NOMO-1 treated with dmso at 0.1 percent for 144 hours (cell line): ENCODE results near the gene SAMD4A.
"Not testable (repeated sequence)": the region's sequence is repeated elsewhere in the genome, so short reads cannot be mapped to it uniquely, and the experiment has no call there.

ENCODE experiments used
- DNase-seq: peaks from one replicate; lab custom pipeline; 2025; ENCODE audit not compliant: unreplicated experiment; lab: John Stamatoyannopoulos, UW

SAMD4A gene

DNA sequence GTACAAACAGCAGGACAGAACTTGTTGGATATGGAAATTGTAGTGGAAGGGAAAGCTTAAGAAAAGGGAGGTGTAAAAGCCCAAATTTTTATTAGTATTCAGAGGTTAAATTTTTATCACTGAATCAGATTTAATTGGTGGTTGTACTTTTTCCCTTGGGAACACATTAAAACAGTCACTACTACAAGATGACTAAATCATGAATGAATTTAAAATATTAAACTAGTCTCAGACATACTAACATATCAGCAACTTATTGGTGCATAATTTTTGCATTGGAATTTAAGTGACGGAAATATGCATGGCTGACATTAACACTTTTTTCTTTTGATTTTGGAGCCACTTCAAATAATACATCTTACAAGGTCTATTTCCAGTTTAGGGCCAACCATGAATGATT, 27.6 kb downstream of the SAMD4A start:
- no peak for DNase-seq

DNA sequence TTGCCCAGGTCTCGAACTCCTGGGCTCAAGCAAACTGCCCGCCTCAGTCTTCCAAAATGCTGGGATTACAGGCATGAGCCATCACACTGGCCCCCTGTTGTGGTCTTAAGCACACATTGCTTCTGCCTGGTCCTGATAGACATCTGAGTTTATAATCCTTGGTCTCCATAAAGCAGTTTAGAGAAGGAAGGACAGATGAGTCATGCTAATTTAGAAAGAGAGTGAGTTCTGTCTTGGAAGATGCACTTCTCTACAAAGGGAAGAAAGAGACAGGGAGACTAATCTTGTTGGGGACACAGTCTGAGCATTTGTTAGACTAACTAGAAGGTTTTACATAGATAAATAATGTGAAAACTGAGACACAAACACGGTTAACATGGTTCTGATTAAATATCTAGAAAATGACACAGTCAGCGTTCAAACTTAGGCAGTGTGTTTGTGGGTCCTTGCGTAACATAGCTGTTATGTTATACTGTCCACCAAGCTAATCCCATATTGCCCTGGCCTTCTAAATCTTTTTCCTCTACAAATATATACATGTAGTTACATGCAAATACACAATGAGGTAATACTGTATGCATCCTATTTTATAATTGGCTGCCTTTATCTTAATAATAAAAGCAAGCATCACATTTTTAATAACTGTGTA, 31.0 kb downstream of the SAMD4A start:
- peak; percentile 15 for DNase-seq

DNA sequence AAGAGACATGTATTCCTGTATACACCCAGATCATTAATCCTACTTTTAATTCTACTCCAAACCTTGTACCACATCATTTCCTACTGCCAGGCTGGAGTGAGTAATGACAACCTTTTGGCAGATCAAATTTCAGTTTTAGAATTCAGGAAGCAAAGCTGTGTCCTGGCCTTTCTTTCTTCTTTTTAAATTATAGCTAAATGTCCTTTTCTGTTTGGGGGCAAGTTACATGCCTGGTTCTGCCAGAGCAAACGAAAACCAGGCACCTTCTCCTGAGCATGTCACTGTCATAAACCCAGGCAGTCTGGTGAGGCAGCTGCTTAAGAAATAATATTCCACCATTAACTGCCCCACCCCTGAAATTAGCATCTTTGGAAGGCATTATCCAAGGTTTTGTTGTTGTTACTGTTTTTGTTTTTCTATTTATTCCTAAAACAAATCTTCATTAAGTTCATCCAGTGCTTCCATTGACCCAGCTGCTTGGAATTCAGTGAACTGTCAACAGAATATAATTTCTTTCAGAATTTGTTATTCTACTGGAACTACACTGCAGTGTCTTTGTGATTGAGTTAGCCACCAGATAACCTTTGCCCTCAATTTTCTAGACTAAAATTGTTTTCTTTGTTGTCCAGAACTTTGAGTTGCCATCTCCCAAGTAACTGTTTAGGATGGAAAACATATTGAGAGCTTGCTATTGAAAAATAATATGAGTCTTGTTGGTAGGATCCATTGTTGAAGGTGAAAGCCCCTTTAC, 33.2 kb downstream of the SAMD4A start:
- DNase-seq: no peak

DNA sequence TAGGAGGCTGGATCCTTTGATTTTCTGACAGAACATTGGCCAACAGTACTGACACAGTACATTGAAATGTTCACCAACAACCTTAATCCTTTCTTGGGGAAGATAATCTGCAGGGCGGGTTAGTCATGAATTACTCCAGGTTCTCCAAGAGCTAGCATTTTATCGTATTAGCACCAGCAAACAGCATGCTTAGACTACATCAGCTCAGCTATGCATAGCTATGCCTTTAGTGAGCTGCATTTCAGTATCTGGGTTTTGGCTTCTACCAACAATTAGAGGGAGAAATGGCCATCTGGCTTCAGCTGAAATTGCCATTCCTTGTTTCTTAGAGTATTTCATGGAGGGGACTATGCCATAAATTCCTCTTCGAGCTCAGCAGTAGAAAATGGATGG, 33.8 kb downstream of the SAMD4A start:
- no peak for DNase-seq

DNA sequence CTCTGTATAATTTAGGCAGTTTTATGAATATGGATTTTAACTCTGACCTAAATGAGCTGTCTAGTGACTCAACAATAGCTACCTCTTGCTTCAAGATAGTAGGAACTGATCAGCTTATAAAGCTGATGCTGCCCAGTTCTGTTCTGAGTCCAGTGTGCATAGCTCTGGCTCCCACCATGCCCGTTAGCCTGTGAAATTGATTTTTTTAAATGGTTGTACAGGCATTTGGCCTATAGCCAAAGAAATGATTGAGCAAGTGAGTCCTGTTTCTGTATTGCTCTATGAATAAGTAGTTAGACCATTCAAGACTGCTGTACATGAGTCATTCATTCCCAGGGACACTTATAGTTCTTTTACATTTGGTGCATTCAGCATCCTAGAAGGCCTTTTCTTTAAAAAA, 36.4 kb downstream of the SAMD4A start:
- DNase-seq: no peak

DNA sequence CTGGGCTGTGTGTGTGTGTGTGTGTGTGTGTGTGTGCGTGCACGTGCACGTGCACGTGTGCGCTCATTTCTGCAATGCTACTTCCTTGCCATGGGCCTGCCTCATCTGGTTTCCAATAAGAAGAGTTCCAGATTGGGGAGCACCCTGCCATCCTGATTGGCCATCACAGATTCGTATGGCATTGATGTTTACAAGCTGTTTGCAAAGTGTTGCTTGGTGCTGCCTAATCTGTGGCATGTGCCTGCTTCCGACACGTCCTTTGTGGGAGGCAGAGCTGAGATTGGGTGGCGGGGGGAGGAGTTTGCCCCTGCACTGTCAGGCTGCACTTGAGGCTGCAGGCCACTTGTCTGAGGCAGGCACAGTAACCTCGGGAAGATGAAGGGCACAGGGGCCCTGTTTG, 39.2 kb downstream of the SAMD4A start:
- no peak for DNase-seq

DNA sequence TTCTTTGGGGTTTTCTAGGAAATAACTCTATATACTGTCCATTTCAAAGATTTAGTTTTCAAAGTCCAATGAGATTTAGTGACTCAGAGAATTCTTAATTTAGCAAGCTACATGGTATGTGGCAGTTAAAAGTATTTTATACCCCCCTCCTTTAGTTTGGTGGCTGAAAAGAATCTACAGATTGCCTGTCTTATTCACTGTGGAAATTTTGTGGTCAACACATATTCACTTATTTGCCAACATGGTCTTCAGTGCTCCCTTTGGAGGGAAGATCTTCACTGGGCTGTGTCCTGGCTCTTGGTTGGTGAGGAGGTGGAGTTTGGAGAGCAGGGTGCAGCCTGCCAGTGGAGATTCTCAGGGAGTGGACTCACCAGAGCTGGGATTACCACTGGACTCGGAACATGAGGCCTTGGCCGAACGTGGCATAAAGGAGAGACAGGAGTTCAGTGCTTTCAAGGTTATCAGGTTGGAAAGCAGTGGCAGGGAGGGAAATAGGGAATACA, 39.8 kb downstream of the SAMD4A start:
- DNase-seq: no peak

DNA sequence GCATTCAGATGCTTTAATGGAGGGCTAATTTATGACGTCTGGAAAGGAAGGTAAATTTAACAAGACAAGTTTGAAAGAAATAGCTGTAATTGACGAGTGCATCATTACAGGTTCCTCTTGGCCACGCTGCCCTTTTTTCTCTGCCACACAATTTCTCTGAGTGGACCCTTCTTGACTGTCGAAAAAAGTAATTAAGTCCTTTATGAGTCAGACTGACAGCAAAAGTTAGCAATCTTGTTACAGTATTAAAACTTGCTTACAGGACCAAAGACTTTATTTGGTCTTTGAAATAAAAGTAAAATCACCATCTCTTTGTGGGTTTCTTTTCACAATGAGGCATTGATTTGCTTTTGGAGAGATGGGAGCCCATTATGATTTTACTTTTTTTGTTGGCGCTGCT, 42.6 kb downstream of the SAMD4A start:
- no peak for DNase-seq

DNA sequence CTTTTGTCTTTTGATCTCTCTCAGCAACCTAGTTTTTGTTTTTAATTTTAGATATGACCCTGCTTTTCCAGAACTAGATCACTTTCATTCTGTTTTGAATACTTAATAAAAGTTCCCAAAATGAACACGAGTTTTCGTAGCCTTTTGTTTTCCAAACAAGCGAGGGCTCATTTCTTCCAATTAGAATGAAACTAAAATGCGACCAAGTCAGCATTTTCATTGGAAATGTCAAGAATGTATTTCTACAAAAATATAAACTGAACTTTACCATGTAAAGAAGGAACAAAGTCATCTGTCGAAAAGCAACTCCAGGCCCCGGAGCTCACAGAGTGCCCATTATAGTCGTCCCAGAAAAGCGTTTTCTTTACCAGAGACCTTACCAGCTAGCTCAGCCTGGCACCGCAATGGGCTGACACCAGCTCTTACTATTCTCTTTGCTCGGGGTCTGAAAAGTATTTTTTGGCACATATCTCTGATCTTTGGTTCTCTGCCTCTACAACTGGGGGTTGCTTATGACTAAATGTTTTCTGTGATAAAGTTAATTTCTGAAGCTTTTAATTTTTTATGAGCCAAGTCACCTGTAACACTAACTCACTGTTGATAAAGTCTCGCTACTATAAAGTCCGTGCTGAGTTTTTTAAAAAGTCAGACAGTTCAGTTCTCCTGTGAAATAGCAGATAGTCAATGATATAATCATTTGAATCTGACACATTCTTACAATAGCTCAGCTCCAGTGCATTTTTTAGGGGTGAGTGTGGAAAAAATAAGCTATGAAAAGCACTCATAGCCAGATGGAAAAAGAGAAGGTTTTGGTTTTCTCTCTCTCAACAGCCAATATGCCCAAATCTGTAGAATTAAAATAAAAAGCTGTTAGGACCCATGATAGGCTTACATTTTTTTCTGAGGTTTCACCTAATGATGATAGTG, 43.4 kb downstream of the SAMD4A start:
- no peak for DNase-seq

DNA sequence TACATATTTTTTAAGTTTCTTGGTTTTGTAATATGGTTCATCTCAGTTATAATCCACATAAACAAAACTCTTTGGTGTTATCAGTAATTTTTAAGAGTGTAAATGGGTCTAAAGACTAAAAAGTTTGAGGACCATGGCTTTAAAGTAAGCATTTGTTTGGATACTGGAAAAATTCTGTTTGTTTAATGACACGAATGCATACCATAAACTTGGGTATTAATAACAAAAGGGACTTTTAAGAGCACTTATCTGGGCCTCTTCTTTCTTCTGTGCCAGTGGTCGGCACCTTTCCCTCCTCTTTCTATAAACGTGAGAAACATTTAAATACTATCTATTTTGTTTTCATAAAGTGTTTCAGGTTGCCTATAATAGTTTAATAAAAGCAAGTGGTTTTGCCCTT, 47.4 kb downstream of the SAMD4A start:
- DNase-seq: no peak

DNA sequence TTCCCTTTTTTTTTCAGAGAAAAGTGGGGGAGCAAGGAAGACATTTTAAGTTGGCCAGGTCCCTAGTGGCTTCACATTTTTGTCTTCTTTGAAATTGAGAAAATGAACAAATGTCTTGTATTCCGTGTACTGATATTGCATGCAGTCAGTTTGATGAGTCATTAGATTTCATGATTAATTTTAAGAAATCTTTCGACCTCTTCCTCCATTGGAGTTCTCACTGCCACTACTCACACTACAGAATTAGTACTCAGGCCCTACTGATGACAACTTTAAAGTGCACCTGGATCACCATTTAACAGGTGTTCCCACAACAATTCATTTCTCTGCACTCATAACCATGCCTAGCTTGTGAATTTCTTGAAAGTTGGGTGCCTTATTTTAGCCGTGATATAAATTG, 50.5 kb downstream of the SAMD4A start:
- DNase-seq: no peak

DNA sequence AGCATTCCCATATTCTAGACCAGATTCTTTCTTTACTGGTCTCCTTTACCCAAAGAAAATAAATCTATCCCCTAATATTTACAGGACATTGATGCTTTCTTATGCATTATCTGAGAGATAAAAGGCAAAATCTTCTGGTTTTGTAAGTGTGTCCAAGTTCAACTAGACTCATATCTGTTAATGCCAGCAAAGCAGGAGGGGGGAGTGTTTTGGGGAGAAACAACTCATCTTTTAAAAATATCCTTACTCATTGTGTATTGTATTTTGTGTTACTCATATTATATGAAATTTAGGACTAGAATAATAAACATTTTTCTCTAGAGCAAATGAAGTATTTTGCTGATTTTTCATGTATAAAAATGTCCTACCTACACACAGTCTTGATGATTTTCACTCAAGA, 54.8 kb downstream of the SAMD4A start:
- no peak for DNase-seq

DNA sequence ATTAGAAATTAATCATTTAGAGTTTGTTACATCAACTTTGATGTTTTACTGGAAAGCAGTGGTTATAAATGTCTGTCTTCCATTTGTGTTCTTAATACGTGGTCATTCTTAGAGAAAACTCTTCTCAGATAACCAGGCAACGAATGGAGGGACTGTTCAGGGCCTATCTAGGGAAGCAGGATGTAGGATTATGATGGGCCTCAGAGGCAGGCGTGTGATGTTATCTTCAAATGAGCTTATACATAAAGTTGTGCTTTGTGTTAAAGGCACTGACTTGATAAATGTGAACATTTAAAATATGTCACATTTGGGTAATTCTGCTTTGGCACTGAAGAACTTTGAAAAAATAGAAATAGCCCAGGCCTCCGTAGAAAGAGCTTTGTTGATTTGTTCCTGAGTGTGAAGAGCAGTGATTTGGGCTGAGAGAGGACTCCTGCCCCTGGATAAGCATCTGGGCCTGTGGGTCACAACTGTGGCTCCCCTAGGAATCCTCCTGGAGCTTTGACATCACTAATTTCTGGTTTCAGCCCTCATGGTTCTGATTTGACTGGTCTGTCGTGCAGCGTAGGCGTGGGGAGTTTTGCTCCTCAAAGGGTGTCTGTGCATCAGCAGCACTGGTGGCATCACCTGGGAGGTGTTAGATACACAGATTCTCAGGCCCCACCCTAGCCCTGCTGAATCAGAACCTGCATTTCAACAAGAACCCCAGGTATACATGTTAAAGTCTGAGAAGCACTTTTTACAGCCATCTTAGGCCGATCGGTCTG, 55.4 kb downstream of the SAMD4A start:
- no peak for DNase-seq

DNA sequence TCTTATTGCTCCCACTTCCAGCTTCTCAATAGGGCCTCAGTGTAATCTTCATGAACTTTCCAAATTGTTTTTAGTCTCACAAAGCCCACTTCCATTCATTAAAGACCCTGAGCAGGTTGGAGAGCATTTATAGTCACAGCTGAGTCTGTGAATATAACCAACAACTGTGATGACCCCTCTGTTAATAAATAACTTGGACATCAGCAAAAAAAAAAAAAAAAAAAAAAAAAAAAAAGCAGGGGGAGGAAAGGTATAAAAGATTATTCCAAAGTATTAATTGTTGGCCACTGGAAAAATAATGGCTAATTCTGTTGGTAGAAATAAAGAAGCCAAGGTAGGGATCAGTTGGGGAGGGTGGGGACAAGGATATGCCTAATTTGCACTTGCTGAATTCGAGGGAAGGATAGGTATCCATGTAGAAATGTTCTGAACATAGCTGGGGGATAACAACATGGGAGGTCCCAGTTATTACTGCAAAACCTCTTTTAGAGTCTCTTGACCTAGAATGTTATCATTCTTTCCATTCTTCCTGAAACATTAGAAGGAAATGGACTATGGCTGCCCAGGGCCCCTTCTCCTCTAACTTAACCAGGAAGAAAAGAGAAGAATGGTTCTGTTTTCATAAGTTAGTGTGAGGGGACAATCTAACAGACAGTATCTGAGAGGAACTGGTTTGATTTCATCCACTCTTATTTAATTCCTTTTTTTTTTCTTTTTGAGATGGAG, 56.5 kb downstream of the SAMD4A start:
- DNase-seq: no peak

DNA sequence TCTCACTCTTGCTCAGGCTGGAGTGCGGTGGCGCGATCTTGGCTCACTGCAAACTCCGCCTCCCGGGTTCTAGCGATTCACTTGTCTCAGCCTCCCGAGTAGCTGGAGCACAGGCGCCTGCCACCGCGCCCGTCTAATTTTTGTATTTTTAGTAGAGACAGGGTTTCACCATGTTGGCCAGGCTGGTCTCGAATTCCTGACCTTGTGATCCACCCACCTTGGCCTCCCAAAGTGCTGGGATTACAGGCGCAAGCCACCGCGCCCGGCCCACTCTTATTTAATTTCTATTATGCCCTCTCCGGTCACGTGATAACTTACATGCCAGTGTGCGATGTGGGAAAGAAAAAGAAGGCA, 57.1 kb downstream of the SAMD4A start:
- DNase-seq: not testable (repeated sequence)

DNA sequence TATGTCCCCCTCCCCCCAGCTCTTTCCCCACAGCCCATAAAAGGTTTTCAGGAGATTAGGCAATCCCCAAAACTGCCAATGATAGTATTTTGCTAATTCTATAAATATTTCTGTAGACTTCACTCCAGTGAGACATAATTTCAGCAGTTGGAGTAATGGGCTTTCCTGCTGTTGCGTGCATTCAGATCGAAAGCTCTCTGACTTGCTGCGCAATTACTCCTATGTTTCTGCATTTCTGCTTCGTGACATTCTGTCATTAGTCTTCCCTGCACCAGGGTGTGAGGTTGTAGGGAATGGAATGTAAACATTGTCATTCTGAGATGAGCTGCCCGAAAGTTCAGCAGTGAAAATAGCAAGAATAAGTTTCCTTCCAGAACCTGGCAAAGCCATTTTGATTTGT, 58.2 kb downstream of the SAMD4A start:
- DNase-seq: no peak

DNA sequence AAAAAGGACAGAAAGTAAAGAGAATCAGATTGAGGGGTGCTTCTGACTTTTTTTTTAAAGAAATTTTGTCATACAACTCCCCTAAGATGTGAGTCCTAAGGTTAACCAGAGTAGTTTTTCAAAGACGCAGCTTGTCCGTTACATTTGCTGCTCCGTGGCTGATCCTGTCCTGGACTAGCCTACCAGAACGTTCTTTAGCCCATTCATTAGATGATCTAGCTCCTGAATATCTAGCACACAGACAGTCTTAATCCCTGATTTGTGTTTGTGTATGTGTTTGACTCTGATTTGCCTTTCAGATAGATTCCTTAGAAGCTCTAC, 60.3 kb downstream of the SAMD4A start:
- no peak for DNase-seq

DNA sequence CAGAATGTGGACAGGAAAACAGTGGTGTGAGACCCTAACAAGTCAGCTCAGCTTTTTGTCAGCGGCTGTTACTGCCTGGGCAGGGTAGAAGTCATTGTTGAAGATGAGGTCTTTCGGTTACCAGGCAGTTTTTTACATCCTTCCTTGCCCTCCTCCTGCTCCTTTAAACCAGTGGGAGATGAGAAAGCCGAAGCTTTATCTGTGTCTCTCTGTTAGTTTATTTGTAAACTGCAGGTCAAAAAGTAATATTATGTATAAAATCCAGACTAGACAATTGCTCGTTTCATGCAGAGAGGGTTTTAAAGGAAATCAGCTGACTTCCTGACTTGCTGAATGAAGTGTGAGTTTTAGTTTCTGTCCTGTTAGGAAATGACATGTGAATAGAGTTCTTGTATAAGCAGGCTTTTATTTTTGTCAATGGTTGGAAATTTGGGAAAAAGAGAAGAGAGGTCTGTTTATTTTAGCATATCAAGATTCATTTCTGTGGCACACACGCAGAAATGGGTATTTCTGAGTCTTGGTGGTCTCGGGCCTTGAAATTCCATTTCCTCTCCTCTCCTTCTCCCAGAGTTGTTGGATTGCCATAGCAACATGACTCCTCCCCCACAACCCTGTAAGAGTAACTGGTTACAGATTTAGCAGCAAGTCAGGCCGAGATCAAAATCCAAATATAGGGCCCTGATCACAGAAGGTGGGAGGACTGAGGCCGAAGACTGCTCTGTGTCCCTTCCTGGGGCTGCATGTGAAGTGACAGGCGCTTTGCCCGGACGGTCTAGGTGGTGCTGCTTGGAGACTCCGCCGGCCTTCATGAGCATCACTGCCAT, 60.8 kb downstream of the SAMD4A start:
- DNase-seq: no peak

DNA sequence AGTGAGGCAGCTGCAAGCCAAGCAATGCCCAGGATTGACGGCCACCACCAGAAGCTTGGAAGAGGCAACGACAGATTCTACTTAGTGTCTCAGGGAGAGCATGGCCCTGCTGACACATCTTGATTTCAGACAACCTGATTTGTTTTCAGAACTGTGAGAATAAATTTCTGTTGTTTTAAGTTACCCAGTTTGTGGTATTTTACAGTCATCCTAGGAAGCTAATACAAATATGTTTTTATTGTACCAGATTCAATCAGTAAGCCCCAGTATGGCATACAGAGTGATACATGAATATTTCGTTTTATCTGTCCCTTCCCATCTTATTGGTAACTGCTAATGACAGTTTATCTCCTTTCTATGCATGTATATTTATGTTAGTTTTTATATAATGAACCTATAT, 62.3 kb downstream of the SAMD4A start:
- no peak for DNase-seq
